ENCODE results near the gene NT5M.

- no peak for TF ChIP-seq CTCF (IDR thresholded peaks at IDR 0.05)
- no peak for TF ChIP-seq POLR2AphosphoS5 (IDR thresholded peaks at IDR 0.05)
Measured at GRCh38 chr17:17358060-17358751, 55.0 kb downstream of the NT5M start.

Data from breast epithelium (tissue), 3 donors.